ENCODE results near the gene CCDC174. TPM values are rescaled to one million over a fixed set of nuclear protein-coding genes. Genes with fewer than 3 reads are reported as not detected.

The CCDC174 gene
- total and polyA plus RNA-seq, 4 donors, result 4.9 to 14.2 (median 7.0) TPM

- 82% methylated on average over 3 of the region's 3 CpGs for WGBS
- no peaks in the 10 kb centered on the region for H3K27me3 ChIP-seq (ENCODE audit: control insufficient read depth in 4 of 4, insufficient read depth in 4 of 4, low read length in 3 of 4)
- H3K27ac ChIP-seq (ENCODE audit: low read depth in 1 of 2, low read length in 2 of 2), result no peak overlapping the region
- no peak for TF ChIP-seq RXRA (IDR thresholded peaks at IDR 0.05)
- no peak for TF ChIP-seq FOXA1 (IDR thresholded peaks at IDR 0.05)
- no peak for TF ChIP-seq SP1 (IDR thresholded peaks at IDR 0.05)
- TF ChIP-seq TAF1 (conservative IDR thresholded peaks at IDR 0.05), result no peak
- TF ChIP-seq NR2F2 (IDR thresholded peaks at IDR 0.05), result no peak
- TF ChIP-seq, protein P1, sequence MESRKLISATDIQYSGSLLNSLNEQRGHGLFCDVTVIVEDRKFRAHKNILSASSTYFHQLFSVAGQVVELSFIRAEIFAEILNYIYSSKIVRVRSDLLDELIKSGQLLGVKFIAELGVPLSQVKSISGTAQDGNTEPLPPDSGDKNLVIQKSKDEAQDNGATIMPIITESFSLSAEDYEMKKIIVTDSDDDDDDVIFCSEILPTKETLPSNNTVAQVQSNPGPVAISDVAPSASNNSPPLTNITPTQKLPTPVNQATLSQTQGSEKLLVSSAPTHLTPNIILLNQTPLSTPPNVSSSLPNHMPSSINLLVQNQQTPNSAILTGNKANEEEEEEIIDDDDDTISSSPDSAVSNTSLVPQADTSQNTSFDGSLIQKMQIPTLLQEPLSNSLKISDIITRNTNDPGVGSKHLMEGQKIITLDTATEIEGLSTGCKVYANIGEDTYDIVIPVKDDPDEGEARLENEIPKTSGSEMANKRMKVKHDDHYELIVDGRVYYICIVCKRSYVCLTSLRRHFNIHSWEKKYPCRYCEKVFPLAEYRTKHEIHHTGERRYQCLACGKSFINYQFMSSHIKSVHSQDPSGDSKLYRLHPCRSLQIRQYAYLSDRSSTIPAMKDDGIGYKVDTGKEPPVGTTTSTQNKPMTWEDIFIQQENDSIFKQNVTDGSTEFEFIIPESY (IDR thresholded peaks at IDR 0.05), result no peak
- no peak for TF ChIP-seq FOXA2 (IDR thresholded peaks at IDR 0.05)
- TF ChIP-seq YY1 (IDR thresholded peaks at IDR 0.05), result no peak
- no peak for TF ChIP-seq RAD21 (IDR thresholded peaks at IDR 0.05)
- no peak for TF ChIP-seq HNF4G (IDR thresholded peaks at IDR 0.05)
- no peak for TF ChIP-seq GABPA (IDR thresholded peaks at IDR 0.05 in 1 of 2, conservative IDR thresholded peaks at IDR 0.05 in 1 of 2)
- TF ChIP-seq HNF4A (conservative IDR thresholded peaks at IDR 0.05), result no peak
- TF ChIP-seq, protein P2, sequence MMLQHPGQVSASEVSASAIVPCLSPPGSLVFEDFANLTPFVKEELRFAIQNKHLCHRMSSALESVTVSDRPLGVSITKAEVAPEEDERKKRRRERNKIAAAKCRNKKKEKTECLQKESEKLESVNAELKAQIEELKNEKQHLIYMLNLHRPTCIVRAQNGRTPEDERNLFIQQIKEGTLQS (IDR thresholded peaks at IDR 0.05), result no peak
- TF ChIP-seq EGR1 (IDR thresholded peaks at IDR 0.05; ENCODE audit: low read depth in 2 of 2), result no peak
- no peak for TF ChIP-seq JUND (IDR thresholded peaks at IDR 0.05)
- TF ChIP-seq, protein P3, sequence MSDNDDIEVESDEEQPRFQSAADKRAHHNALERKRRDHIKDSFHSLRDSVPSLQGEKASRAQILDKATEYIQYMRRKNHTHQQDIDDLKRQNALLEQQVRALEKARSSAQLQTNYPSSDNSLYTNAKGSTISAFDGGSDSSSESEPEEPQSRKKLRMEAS (IDR thresholded peaks at IDR 0.05), result no peak
- TF ChIP-seq, protein P4, sequence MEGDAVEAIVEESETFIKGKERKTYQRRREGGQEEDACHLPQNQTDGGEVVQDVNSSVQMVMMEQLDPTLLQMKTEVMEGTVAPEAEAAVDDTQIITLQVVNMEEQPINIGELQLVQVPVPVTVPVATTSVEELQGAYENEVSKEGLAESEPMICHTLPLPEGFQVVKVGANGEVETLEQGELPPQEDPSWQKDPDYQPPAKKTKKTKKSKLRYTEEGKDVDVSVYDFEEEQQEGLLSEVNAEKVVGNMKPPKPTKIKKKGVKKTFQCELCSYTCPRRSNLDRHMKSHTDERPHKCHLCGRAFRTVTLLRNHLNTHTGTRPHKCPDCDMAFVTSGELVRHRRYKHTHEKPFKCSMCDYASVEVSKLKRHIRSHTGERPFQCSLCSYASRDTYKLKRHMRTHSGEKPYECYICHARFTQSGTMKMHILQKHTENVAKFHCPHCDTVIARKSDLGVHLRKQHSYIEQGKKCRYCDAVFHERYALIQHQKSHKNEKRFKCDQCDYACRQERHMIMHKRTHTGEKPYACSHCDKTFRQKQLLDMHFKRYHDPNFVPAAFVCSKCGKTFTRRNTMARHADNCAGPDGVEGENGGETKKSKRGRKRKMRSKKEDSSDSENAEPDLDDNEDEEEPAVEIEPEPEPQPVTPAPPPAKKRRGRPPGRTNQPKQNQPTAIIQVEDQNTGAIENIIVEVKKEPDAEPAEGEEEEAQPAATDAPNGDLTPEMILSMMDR (IDR thresholded peaks at IDR 0.05; ENCODE audit: low read depth, low read length, missing input control), result no peak
- TF ChIP-seq, protein P5, sequence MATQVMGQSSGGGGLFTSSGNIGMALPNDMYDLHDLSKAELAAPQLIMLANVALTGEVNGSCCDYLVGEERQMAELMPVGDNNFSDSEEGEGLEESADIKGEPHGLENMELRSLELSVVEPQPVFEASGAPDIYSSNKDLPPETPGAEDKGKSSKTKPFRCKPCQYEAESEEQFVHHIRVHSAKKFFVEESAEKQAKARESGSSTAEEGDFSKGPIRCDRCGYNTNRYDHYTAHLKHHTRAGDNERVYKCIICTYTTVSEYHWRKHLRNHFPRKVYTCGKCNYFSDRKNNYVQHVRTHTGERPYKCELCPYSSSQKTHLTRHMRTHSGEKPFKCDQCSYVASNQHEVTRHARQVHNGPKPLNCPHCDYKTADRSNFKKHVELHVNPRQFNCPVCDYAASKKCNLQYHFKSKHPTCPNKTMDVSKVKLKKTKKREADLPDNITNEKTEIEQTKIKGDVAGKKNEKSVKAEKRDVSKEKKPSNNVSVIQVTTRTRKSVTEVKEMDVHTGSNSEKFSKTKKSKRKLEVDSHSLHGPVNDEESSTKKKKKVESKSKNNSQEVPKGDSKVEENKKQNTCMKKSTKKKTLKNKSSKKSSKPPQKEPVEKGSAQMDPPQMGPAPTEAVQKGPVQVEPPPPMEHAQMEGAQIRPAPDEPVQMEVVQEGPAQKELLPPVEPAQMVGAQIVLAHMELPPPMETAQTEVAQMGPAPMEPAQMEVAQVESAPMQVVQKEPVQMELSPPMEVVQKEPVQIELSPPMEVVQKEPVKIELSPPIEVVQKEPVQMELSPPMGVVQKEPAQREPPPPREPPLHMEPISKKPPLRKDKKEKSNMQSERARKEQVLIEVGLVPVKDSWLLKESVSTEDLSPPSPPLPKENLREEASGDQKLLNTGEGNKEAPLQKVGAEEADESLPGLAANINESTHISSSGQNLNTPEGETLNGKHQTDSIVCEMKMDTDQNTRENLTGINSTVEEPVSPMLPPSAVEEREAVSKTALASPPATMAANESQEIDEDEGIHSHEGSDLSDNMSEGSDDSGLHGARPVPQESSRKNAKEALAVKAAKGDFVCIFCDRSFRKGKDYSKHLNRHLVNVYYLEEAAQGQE (IDR thresholded peaks at IDR 0.05), result no peak
- H3K36me3 ChIP-seq (ENCODE audit: control insufficient read depth in 4 of 4, insufficient read depth in 3 of 4, low read depth in 1 of 4, low read length in 3 of 4), result no peaks in the 10 kb centered on the region
- no peaks in the 10 kb centered on the region for H3K9me3 ChIP-seq (ENCODE audit: control insufficient read depth in 4 of 4, low read length in 3 of 4)
- H3K4me1 ChIP-seq (ENCODE audit: control insufficient read depth in 4 of 4, insufficient read depth in 4 of 4, low read length in 3 of 4), result no peaks in the 10 kb centered on the region
- DNase-seq (ENCODE audit: low spot score), result no peak
- no peak overlapping the region for H3K9ac ChIP-seq (ENCODE audit: low read depth in 1 of 2, low read length in 2 of 2)
- no peak overlapping the region for H3K4me3 ChIP-seq (ENCODE audit: low read depth in 1 of 3, low read length in 3 of 3)
These were observed 35.8 kb downstream of the CCDC174 start for GRCh38 chr3:14687360-14687759.

Data from liver (tissue), 9 donors.